Measurements from ENCODE around the gene PLA2G4E.

Gene PLA2G4E

GRCh38 chr15:42020713-42021273 is at the start of gene PLA2G4E:
Gene PLA2G4E (minus strand): TSS chr15:42021042. CDS start chr15:42021030, 12 bp downstream.
- Histone ChIP-seq H3K9ac (ENCODE audit: low read depth, low read length) (no peak within 1 kb of the TSS), H3K36me3 (ENCODE audit: control insufficient read depth, insufficient read depth, low read length) (no peaks in the 10 kb centered on the region), H3K27ac (ENCODE audit: low read depth, low read length) (no peak within 1 kb of the TSS), H3K4me3 (ENCODE audit: low read depth, low read length) (no peak within 1 kb of the TSS), H3K4me1 (ENCODE audit: control insufficient read depth, insufficient read depth, low read length) (no peaks in the 10 kb centered on the region), H3K9me3 (ENCODE audit: control insufficient read depth, insufficient read depth, low read length) (peaks cover 30% of the 10 kb centered on the region), H3K27me3 (ENCODE audit: control insufficient read depth, insufficient read depth, low read length) (no peaks in the 10 kb centered on the region)

- Histone ChIP-seq H3K27me3 (ENCODE audit: control insufficient read depth, insufficient read depth, low read length) (no peaks in the 10 kb centered on the region), H3K9ac (ENCODE audit: low read depth, low read length) (no peak overlapping the region), H3K4me1 (ENCODE audit: control insufficient read depth, insufficient read depth, low read length) (no peaks in the 10 kb centered on the region), H3K36me3 (ENCODE audit: control insufficient read depth, insufficient read depth, low read length) (no peaks in the 10 kb centered on the region), H3K9me3 (ENCODE audit: control insufficient read depth, insufficient read depth, low read length) (no peaks in the 10 kb centered on the region), H3K27ac (ENCODE audit: low read depth, low read length) (no peak overlapping the region), H3K4me3 (ENCODE audit: low read depth, low read length) (no peak overlapping the region)
Observed at GRCh38 chr15:42070279-42070975, 49.6 kb upstream of the PLA2G4E start.

GRCh38 chr15:42069496-42070278 is 48.8 kb upstream of the PLA2G4E start:
- Histone ChIP-seq H3K27me3 (ENCODE audit: control insufficient read depth, insufficient read depth, low read length) (no peaks in the 10 kb centered on the region), H3K4me3 (ENCODE audit: low read depth, low read length) (no peak overlapping the region), H3K36me3 (ENCODE audit: control insufficient read depth, insufficient read depth, low read length) (no peaks in the 10 kb centered on the region), H3K9me3 (ENCODE audit: control insufficient read depth, insufficient read depth, low read length) (no peaks in the 10 kb centered on the region), H3K4me1 (ENCODE audit: control insufficient read depth, insufficient read depth, low read length) (no peaks in the 10 kb centered on the region), H3K9ac (ENCODE audit: low read depth, low read length) (no peak overlapping the region), H3K27ac (ENCODE audit: low read depth, low read length) (no peak overlapping the region)

- no peaks in the 10 kb centered on the region for H3K36me3 ChIP-seq (ENCODE audit: control insufficient read depth, insufficient read depth, low read length)
- H3K27ac ChIP-seq (ENCODE audit: low read depth, low read length) = no peak overlapping the region
- H3K9ac ChIP-seq (ENCODE audit: low read depth, low read length) = no peak overlapping the region
- H3K4me3 ChIP-seq (ENCODE audit: low read depth, low read length) = no peak overlapping the region
- no peaks in the 10 kb centered on the region for H3K4me1 ChIP-seq (ENCODE audit: control insufficient read depth, insufficient read depth, low read length)
- H3K27me3 ChIP-seq (ENCODE audit: control insufficient read depth, insufficient read depth, low read length) = no peaks in the 10 kb centered on the region
- no peaks in the 10 kb centered on the region for H3K9me3 ChIP-seq (ENCODE audit: control insufficient read depth, insufficient read depth, low read length)
Observed at GRCh38 chr15:42069025-42069424, 48.2 kb upstream of the PLA2G4E start.

- H3K36me3 ChIP-seq (ENCODE audit: control insufficient read depth, insufficient read depth, low read length) = no peaks in the 10 kb centered on the region
- H3K9ac ChIP-seq (ENCODE audit: low read depth, low read length) = no peak overlapping the region
- H3K4me1 ChIP-seq (ENCODE audit: control insufficient read depth, insufficient read depth, low read length) = no peaks in the 10 kb centered on the region
- H3K27ac ChIP-seq (ENCODE audit: low read depth, low read length) = no peak overlapping the region
- no peaks in the 10 kb centered on the region for H3K27me3 ChIP-seq (ENCODE audit: control insufficient read depth, insufficient read depth, low read length)
- no peaks in the 10 kb centered on the region for H3K9me3 ChIP-seq (ENCODE audit: control insufficient read depth, insufficient read depth, low read length)
- no peak overlapping the region for H3K4me3 ChIP-seq (ENCODE audit: low read depth, low read length)
Observed at GRCh38 chr15:42068601-42069000, 47.8 kb upstream of the PLA2G4E start.

GRCh38 chr15:42066764-42067415 is 46.0 kb upstream of the PLA2G4E start:
- no peaks in the 10 kb centered on the region for H3K4me1 ChIP-seq (ENCODE audit: control insufficient read depth, insufficient read depth, low read length)
- no peaks in the 10 kb centered on the region for H3K36me3 ChIP-seq (ENCODE audit: control insufficient read depth, insufficient read depth, low read length)
- no peak overlapping the region for H3K27ac ChIP-seq (ENCODE audit: low read depth, low read length)
- H3K9ac ChIP-seq (ENCODE audit: low read depth, low read length) = no peak overlapping the region
- H3K27me3 ChIP-seq (ENCODE audit: control insufficient read depth, insufficient read depth, low read length) = no peaks in the 10 kb centered on the region
- no peak overlapping the region for H3K4me3 ChIP-seq (ENCODE audit: low read depth, low read length)
- no peaks in the 10 kb centered on the region for H3K9me3 ChIP-seq (ENCODE audit: control insufficient read depth, insufficient read depth, low read length)

GRCh38 chr15:42065468-42065867 is 44.6 kb upstream of the PLA2G4E start:
- no peaks in the 10 kb centered on the region for H3K4me1 ChIP-seq (ENCODE audit: control insufficient read depth, insufficient read depth, low read length)
- no peak overlapping the region for H3K27ac ChIP-seq (ENCODE audit: low read depth, low read length)

GRCh38 chr15:42065033-42065432 is 44.2 kb upstream of the PLA2G4E start:
- H3K27me3 ChIP-seq (ENCODE audit: control insufficient read depth, insufficient read depth, low read length) = no peaks in the 10 kb centered on the region
- H3K4me1 ChIP-seq (ENCODE audit: control insufficient read depth, insufficient read depth, low read length) = no peaks in the 10 kb centered on the region
- no peak overlapping the region for H3K27ac ChIP-seq (ENCODE audit: low read depth, low read length)
- no peak overlapping the region for H3K9ac ChIP-seq (ENCODE audit: low read depth, low read length)
- H3K9me3 ChIP-seq (ENCODE audit: control insufficient read depth, insufficient read depth, low read length) = no peaks in the 10 kb centered on the region
- no peak overlapping the region for H3K4me3 ChIP-seq (ENCODE audit: low read depth, low read length)
- H3K36me3 ChIP-seq (ENCODE audit: control insufficient read depth, insufficient read depth, low read length) = no peaks in the 10 kb centered on the region

More at GRCh38 chr15:42065468-42065867, 44.6 kb upstream of the PLA2G4E start:
- Histone ChIP-seq H3K9ac (ENCODE audit: low read depth, low read length) (no peak overlapping the region), H3K36me3 (ENCODE audit: control insufficient read depth, insufficient read depth, low read length) (no peaks in the 10 kb centered on the region), H3K4me3 (ENCODE audit: low read depth, low read length) (no peak overlapping the region), H3K27me3 (ENCODE audit: control insufficient read depth, insufficient read depth, low read length) (no peaks in the 10 kb centered on the region), H3K9me3 (ENCODE audit: control insufficient read depth, insufficient read depth, low read length) (no peaks in the 10 kb centered on the region)

GRCh38 chr15:42064271-42064670 is 43.4 kb upstream of the PLA2G4E start:
- Histone ChIP-seq H3K9ac (ENCODE audit: low read depth, low read length) (no peak overlapping the region), H3K27ac (ENCODE audit: low read depth, low read length) (no peak overlapping the region), H3K4me1 (ENCODE audit: control insufficient read depth, insufficient read depth, low read length) (no peaks in the 10 kb centered on the region), H3K9me3 (ENCODE audit: control insufficient read depth, insufficient read depth, low read length) (no peaks in the 10 kb centered on the region), H3K36me3 (ENCODE audit: control insufficient read depth, insufficient read depth, low read length) (no peaks in the 10 kb centered on the region), H3K4me3 (ENCODE audit: low read depth, low read length) (no peak overlapping the region), H3K27me3 (ENCODE audit: control insufficient read depth, insufficient read depth, low read length) (no peaks in the 10 kb centered on the region)

- Histone ChIP-seq H3K36me3 (ENCODE audit: control insufficient read depth, insufficient read depth, low read length) (no peaks in the 10 kb centered on the region), H3K9ac (ENCODE audit: low read depth, low read length) (no peak overlapping the region), H3K4me1 (ENCODE audit: control insufficient read depth, insufficient read depth, low read length) (no peaks in the 10 kb centered on the region), H3K27me3 (ENCODE audit: control insufficient read depth, insufficient read depth, low read length) (no peaks in the 10 kb centered on the region), H3K27ac (ENCODE audit: low read depth, low read length) (no peak overlapping the region), H3K9me3 (ENCODE audit: control insufficient read depth, insufficient read depth, low read length) (no peaks in the 10 kb centered on the region), H3K4me3 (ENCODE audit: low read depth, low read length) (no peak overlapping the region)
Observed at GRCh38 chr15:42063122-42063848, 42.4 kb upstream of the PLA2G4E start.
